ENCODE data around the gene RFX1.
"Not testable (repeated sequence)": the region's sequence is repeated elsewhere in the genome, so short reads cannot be mapped to it uniquely, and the experiment has no call there.

RFX1 gene

GRCh38 chr19:14006085-14006765, at the start of gene RFX1:
Gene RFX1, minus strand, starts transcription at chr19:14006320. Its CDS starts 12,477 bp downstream, at chr19:13993843.
- peak; percentile 99 for DNase-seq

DNA sequence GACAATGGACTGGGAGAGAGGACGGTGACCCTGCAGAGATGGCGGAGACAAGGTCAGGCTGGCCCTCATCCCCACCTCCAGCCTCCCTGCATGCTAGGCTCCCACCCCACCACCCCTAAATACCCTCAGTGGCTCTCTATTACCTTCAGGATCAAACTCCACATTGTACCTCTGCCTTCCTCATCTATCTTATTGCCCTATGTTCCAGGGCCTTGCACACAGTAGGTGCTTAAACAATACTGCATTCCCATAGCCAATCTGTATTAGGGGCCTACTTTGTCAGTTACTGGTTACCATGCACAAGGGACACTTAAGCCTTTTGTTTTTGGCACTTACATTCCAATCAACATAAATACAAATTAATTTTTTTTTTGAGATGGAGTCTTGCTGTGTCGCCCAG, 49.3 kb upstream of the RFX1 start:
- DNase-seq, result no peak

DNA sequence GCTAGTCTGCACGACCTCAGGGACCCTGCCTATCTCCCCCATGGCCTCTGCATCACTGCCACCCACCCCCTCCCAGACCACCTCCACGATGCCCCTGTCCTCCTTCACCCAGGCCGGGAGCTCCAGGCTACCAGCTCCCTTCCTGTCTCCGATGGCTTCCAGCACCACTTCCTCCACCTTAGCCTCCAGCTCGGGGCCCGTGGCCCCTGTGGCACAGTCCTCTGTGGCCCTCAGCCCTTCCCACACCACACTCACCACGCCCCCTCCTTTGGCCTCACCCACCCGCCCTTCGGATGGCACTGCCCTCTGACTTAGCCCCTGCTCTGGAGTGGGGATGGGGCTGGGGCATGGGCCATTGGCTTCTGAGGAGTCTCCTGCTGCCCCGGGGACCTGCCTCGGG, 48.6 kb upstream of the RFX1 start:
- no peak for DNase-seq

DNA sequence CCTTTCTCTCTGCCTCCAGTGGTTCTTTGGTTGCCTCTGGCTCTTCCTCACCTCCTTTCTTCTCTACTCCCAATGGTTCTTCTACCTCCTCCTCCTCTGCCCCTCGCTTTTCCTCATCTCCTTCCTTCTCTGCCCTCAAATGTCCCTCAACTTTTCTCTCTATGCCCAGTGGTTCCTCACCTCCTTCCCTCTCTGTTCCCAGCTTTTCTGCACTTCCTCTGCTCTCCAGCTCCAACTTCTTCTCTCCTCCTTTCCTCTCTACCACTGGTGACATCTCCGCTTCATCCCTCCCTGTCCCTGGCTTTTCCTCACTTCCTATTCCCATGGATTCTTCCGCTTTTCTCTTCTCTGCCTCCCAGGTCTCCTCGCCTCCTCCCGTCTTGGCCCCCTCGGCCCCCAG, 48.0 kb upstream of the RFX1 start:
- DNase-seq, result no peak

DNA sequence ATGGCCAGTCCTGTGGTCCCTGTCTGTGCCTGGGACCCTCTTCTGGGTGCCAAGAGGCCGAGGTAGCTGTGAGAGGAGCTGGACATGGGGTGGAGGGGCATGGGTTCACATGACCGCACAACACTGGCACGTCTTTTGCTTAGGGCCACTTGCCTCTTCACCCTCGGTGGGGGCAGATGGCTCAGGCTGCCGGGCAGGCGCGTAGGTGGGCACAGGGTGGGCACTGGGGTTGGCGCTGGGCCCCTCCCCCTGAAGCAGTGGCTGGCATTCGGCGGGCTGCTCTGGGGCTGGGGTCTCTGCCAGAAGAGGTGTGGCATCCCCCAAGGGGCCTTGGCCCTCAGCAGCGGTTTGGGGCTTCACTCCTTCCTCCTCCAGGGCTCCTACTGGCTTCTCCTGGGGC, 47.4 kb upstream of the RFX1 start:
- DNase-seq, result no peak

- no peak for DNase-seq
Observed at GRCh38 chr19:14053032-14053431, 46.9 kb upstream of the RFX1 start.

GRCh38 chr19:14052470-14052869, 46.4 kb upstream of the RFX1 start:
- no peak for DNase-seq

GRCh38 chr19:14051980-14052379, 45.9 kb upstream of the RFX1 start:
- no peak for DNase-seq

GRCh38 chr19:14050961-14051360, 44.8 kb upstream of the RFX1 start:
- not testable (repeated sequence) for DNase-seq

GRCh38 chr19:14050512-14050911, 44.4 kb upstream of the RFX1 start:
- DNase-seq, result no peak

GRCh38 chr19:14048443-14049153, 42.5 kb upstream of the RFX1 start:
- DNase-seq, result peak; percentile 69

DNA sequence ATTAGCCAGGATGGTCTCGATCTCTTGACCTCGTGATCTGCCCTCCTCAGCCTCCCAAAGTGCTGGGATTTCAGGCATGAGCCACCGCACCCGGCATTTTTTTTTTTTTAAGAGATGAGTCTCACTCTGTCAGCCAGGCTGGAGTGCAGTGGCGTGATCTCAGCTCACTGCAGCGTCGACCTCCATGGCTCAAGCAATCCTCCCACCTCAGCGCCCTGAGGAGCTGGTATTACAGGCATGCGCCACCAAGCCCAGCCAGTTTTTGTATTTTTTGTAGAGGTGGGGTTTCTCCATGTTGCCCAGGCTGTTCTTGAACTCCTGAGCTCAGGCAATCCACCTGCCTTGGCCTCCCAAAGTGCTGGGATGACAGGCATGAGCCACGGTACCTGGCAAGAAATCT, 41.7 kb upstream of the RFX1 start:
- not testable (repeated sequence) for DNase-seq

GRCh38 chr19:14042659-14043608, 36.8 kb upstream of the RFX1 start:
- peak; percentile 63 for DNase-seq

- no peak for DNase-seq
Observed at GRCh38 chr19:14039181-14039580, 33.1 kb upstream of the RFX1 start.

GRCh38 chr19:14035706-14036105, 29.6 kb upstream of the RFX1 start:
- no peak for DNase-seq

GRCh38 chr19:14035159-14035558, 29.0 kb upstream of the RFX1 start:
- not testable (repeated sequence) for DNase-seq

GRCh38 chr19:14033946-14034345, 27.8 kb upstream of the RFX1 start:
- no peak for DNase-seq

GRCh38 chr19:14031719-14032480, 25.8 kb upstream of the RFX1 start, which contains the start of gene IL27RA:
Gene IL27RA, plus strand, starts transcription at chr19:14031762. Its CDS starts 111 bp downstream, at chr19:14031873.
- DNase-seq, result peak; percentile 80

- peak; percentile 85 for DNase-seq
Observed at GRCh38 chr19:14030997-14031718, 25.0 kb upstream of the RFX1 start.

GRCh38 chr19:14028901-14029300, 22.8 kb upstream of the RFX1 start:
- no peak for DNase-seq

- no peak for DNase-seq
Observed at GRCh38 chr19:14027856-14028450, 21.8 kb upstream of the RFX1 start, which contains the start of gene RLN3. Gene RLN3, plus strand, starts transcription at chr19:14028148. Its CDS starts 57 bp downstream, at chr19:14028205.
